Upper lobe of left lung (tissue), 4 donors: ENCODE measurements around the gene RPS3A.

ENCODE experiments used
- CTCF ChIP-seq, 6 experiments: fragments of 450-650 bp in 4 of 6; fragments of 200-600 bp in 2 of 6; sonication (generic) in 2 of 6; IDR thresholded peaks; one replicate each; pipeline ENCODE4 v1.5.1; 2016 to 2019; ENCODE audit warnings: antibody characterized with exemption in 6 of 6
- EP300 ChIP-seq, 4 donors: sonication (generic); formaldehyde crosslinking; IDR thresholded peaks; one replicate each; pipeline ENCODE4 v1.5.1; 2017; ENCODE audit warnings: antibody characterized with exemption in 4 of 4, control low read depth in 2 of 4
- POLR2AphosphoS5 ChIP-seq, 2 donors: sonication (generic); formaldehyde crosslinking; IDR thresholded peaks; one replicate each; pipeline ENCODE4 v1.5.1; 2017; ENCODE audit warnings: antibody characterized with exemption in 2 of 2

- TF ChIP-seq CTCF (IDR thresholded peaks at IDR 0.05) (no peak), EP300 (IDR thresholded peaks at IDR 0.05) (no peak), POLR2AphosphoS5 (IDR thresholded peaks at IDR 0.05) (no peak)
Measured at GRCh38 chr4:151148261-151148660, 48.8 kb downstream of the RPS3A start.
